Ishikawa (cell line): Measurements from ENCODE around the gene MBTPS2.

ENCODE experiments used
- CEBPB ChIP-seq: IDR thresholded peaks from 2 replicates; pipeline ENCODE4 v1.6.1; 2012
- CREB1 ChIP-seq: IDR thresholded peaks from 2 replicates; pipeline ENCODE4 v1.6.1; 2012; ENCODE audit warnings: low read depth
- EGR1 ChIP-seq: IDR thresholded peaks from 2 replicates; pipeline ENCODE4 v1.6.1; 2012
- EP300 ChIP-seq: IDR thresholded peaks from 2 replicates; pipeline ENCODE4 v1.6.1; 2012; ENCODE audit warnings: borderline replicate concordance
- FOXM1 ChIP-seq: IDR thresholded peaks from 2 replicates; pipeline ENCODE4 v1.6.1; 2012; ENCODE audit warnings: low read depth, borderline replicate concordance
- MAX ChIP-seq: IDR thresholded peaks from 2 replicates; pipeline ENCODE4 v1.6.1; 2012
- NFIC ChIP-seq: IDR thresholded peaks from 2 replicates; pipeline ENCODE4 v1.6.1; 2012
- RAD21 ChIP-seq: IDR thresholded peaks from 2 replicates; pipeline ENCODE4 v1.6.1; 2012; ENCODE audit warnings: low read depth
- REST ChIP-seq: IDR thresholded peaks from 2 replicates; pipeline ENCODE4 v1.6.1; 2012; ENCODE audit warnings: low read depth, mild to moderate bottlenecking
- TAF1 ChIP-seq: IDR thresholded peaks from 2 replicates; pipeline ENCODE4 v1.6.1; 2012; ENCODE audit warnings: low read depth, mild to moderate bottlenecking
- TCF12 ChIP-seq: IDR thresholded peaks from 2 replicates; pipeline ENCODE4 v1.6.1; 2012; ENCODE audit warnings: low read depth
- TEAD4 ChIP-seq: IDR thresholded peaks from 2 replicates; pipeline ENCODE4 v1.6.1; 2012
- USF1 ChIP-seq: IDR thresholded peaks from 2 replicates; pipeline ENCODE4 v1.6.1; 2012
- YY1 ChIP-seq: IDR thresholded peaks from 2 replicates; pipeline ENCODE4 v1.6.1; 2012; ENCODE audit warnings: low read depth
- ZBTB7A ChIP-seq: IDR thresholded peaks from 2 replicates; pipeline ENCODE4 v1.6.1; 2012; ENCODE audit warnings: low read depth

Gene MBTPS2

GRCh38 chrX:21912989-21913388 lies 73.6 kb downstream of the MBTPS2 start:
- TF ChIP-seq REST (no peak), NFIC (no peak), CREB1 (no peak), FOXM1 (no peak), MAX (no peak), EGR1 (no peak), ZBTB7A (no peak), YY1 (no peak), TEAD4 (no peak), EP300 (no peak), TCF12 (no peak), USF1 (no peak), CEBPB (no peak)

- TF ChIP-seq FOXM1 (no peak), RAD21 (no peak), USF1 (no peak), TCF12 (no peak), CEBPB (no peak)
Observed at GRCh38 chrX:21926116-21926515, 86.7 kb downstream of the MBTPS2 start.

GRCh38 chrX:21926527-21927278 lies 87.3 kb downstream of the MBTPS2 start:
- TF ChIP-seq NFIC (peak; percentile 42; the same call in 1 of the 2 replicates), EGR1 (no peak), TCF12 (peak; percentile 30; the same call in 1 of the 2 replicates), FOXM1 (peak; percentile 68; the same call in 1 of the 2 replicates), TEAD4 (peak; percentile 77), EP300 (peak; percentile 71; the same call in 1 of the 2 replicates)

GRCh38 chrX:21929209-21929608 lies 89.8 kb downstream of the MBTPS2 start:
- TF ChIP-seq RAD21: no peak
- TF ChIP-seq EGR1: no peak
- TF ChIP-seq MAX: no peak
- no peak for TF ChIP-seq TAF1
- TF ChIP-seq EP300: no peak
- TF ChIP-seq USF1: no peak
- TF ChIP-seq FOXM1: no peak
- TF ChIP-seq CEBPB: peak; percentile 45; the same call in 1 of the 2 replicates

- TF ChIP-seq ZBTB7A: no peak
- TF ChIP-seq CEBPB: no peak
- TF ChIP-seq EGR1: no peak
- TF ChIP-seq CREB1: no peak
- no peak for TF ChIP-seq EP300
- no peak for TF ChIP-seq TCF12
- no peak for TF ChIP-seq TEAD4
- no peak for TF ChIP-seq TAF1
Observed at GRCh38 chrX:21930986-21931385, 91.6 kb downstream of the MBTPS2 start.

GRCh38 chrX:21932292-21933002 lies 93.0 kb downstream of the MBTPS2 start:
- no peak for TF ChIP-seq ZBTB7A
- TF ChIP-seq CREB1: no peak
- no peak for TF ChIP-seq NFIC
- TF ChIP-seq CEBPB: no peak
- TF ChIP-seq USF1: no peak
- TF ChIP-seq TEAD4: no peak
- no peak for TF ChIP-seq REST
- TF ChIP-seq FOXM1: no peak
- TF ChIP-seq YY1: no peak
- no peak for TF ChIP-seq MAX
- TF ChIP-seq TCF12: no peak
- TF ChIP-seq TAF1: no peak
- no peak for TF ChIP-seq EP300
- TF ChIP-seq EGR1: no peak
